H9 (cell line): ENCODE measurements around the gene ISX. TPM values are rescaled to one million over a fixed set of nuclear protein-coding genes. Genes with fewer than 3 reads are reported as not detected.

Source experiments
- DNase-seq: peaks from one replicate; pipeline ENCODE4 v3.0.0-alpha.2; 2017
- H2AFZ ChIP-seq: one replicate; pipeline ENCODE4 v1.6.1; 2013; ENCODE audit warnings: mild to moderate bottlenecking, low read length, control low read depth, moderate library complexity
- H2AK5ac ChIP-seq: 2 replicates; pipeline ENCODE4 v1.6.1; 2013; ENCODE audit warnings: low read length, control low read depth, mixed read lengths; ENCODE audit not compliant: insufficient read length
- H2BK120ac ChIP-seq: one replicate; pipeline ENCODE4 v1.6.1; 2013; ENCODE audit warnings: low read depth, mild to moderate bottlenecking, low read length, control low read depth, inconsistent platforms; ENCODE audit not compliant: poor library complexity, severe bottlenecking
- H2BK12ac ChIP-seq: 2 replicates; pipeline ENCODE4 v1.6.1; 2013; ENCODE audit warnings: low read length, control low read depth, mixed read lengths, low read depth; ENCODE audit not compliant: insufficient read length
- H2BK15ac ChIP-seq: 2 replicates; pipeline ENCODE4 v1.6.1; 2013; ENCODE audit warnings: low read depth, low read length, control low read depth
- H2BK20ac ChIP-seq: one replicate; pipeline ENCODE4 v1.6.1; 2013; ENCODE audit warnings: low read depth, mild to moderate bottlenecking, low read length, control low read depth, inconsistent platforms; ENCODE audit not compliant: poor library complexity, severe bottlenecking
- H2BK5ac ChIP-seq: 2 replicates; pipeline ENCODE4 v1.6.1; 2013; ENCODE audit warnings: low read length, control low read depth, mixed read lengths; ENCODE audit not compliant: insufficient read length
- H3K14ac ChIP-seq: 2 replicates; pipeline ENCODE4 v1.6.1; 2013; ENCODE audit warnings: low read length, control low read depth; ENCODE audit not compliant: insufficient read depth
- H3K18ac ChIP-seq: 2 replicates; pipeline ENCODE4 v1.6.1; 2013; ENCODE audit warnings: low read depth, mild to moderate bottlenecking, mixed read lengths, low read length, control low read depth; ENCODE audit not compliant: insufficient read length
- H3K23ac ChIP-seq: 2 replicates; pipeline ENCODE4 v1.6.1; 2013; ENCODE audit warnings: low read length, control low read depth, mixed read lengths, low read depth; ENCODE audit not compliant: insufficient read length
- H3K23me2 ChIP-seq: 2 replicates; pipeline ENCODE4 v1.6.1; 2013; ENCODE audit warnings: low read depth, mild to moderate bottlenecking, mixed read lengths, low read length, control low read depth; ENCODE audit not compliant: insufficient read length, poor library complexity, severe bottlenecking
- H3K27ac ChIP-seq: 2 replicates; pipeline ENCODE4 v1.5.1; 2013; ENCODE audit warnings: low read length, control low read depth, mixed read lengths, low read depth; ENCODE audit not compliant: insufficient read length
- H3K27me3 ChIP-seq: 2 replicates; pipeline ENCODE4 v1.6.1; 2013; ENCODE audit warnings: low read length, control low read depth, inconsistent platforms; ENCODE audit not compliant: insufficient read depth
- H3K4ac ChIP-seq: 2 replicates; pipeline ENCODE4 v1.6.1; 2013; ENCODE audit warnings: low read depth, mild to moderate bottlenecking, control low read depth, inconsistent platforms, low read length, moderate library complexity
- H3K4me1 ChIP-seq: 2 replicates; pipeline ENCODE4 v1.6.1; 2013; ENCODE audit warnings: low read length, control low read depth, inconsistent platforms; ENCODE audit not compliant: insufficient read depth
- H3K4me2 ChIP-seq: 2 replicates; pipeline ENCODE4 v1.6.1; 2013; ENCODE audit warnings: low read length, control low read depth, mixed read lengths; ENCODE audit not compliant: insufficient read length, insufficient read depth
- H3K56ac ChIP-seq: 2 replicates; pipeline ENCODE4 v1.6.1; 2013; ENCODE audit warnings: low read depth, mild to moderate bottlenecking, mixed read lengths, low read length, control low read depth; ENCODE audit not compliant: insufficient read length
- H3K79me1 ChIP-seq: 2 replicates; pipeline ENCODE4 v1.6.1; 2013; ENCODE audit warnings: low read depth, mild to moderate bottlenecking, moderate library complexity, low read length, control low read depth, inconsistent platforms; ENCODE audit not compliant: insufficient read depth, poor library complexity, severe bottlenecking
- H3K79me2 ChIP-seq: 2 replicates; pipeline ENCODE4 v1.6.1; 2013; ENCODE audit warnings: low read length, control low read depth, inconsistent platforms; ENCODE audit not compliant: insufficient read depth
- H3K9ac ChIP-seq: 2 replicates; pipeline ENCODE4 v1.6.1; 2013; ENCODE audit warnings: low read length, control low read depth, mixed read lengths; ENCODE audit not compliant: insufficient read length; ENCODE audit errors: extremely low read depth
- H3K9me3 ChIP-seq: one replicate; pipeline ENCODE4 v1.6.1; 2013; ENCODE audit warnings: low read depth, low read length, inconsistent platforms; ENCODE audit not compliant: control insufficient read depth
- H3T11ph ChIP-seq: one replicate; pipeline ENCODE4 v1.6.1; 2013; ENCODE audit warnings: mild to moderate bottlenecking, low read length, control low read depth, inconsistent platforms
- H4K20me1 ChIP-seq: one replicate; pipeline ENCODE4 v1.6.1; 2013; ENCODE audit not compliant: control insufficient read depth, insufficient read length, insufficient read depth
- H4K5ac ChIP-seq: 2 replicates; pipeline ENCODE4 v1.6.1; 2013; ENCODE audit warnings: low read depth, mild to moderate bottlenecking, mixed read lengths, low read length, control low read depth; ENCODE audit not compliant: insufficient read length
- H4K8ac ChIP-seq: replicated peaks from 2 replicates; pipeline ENCODE4 v1.6.1; 2013; ENCODE audit warnings: low read length, control low read depth, mixed read lengths, low read depth; ENCODE audit not compliant: insufficient read length
- H4K91ac ChIP-seq: 2 replicates; pipeline ENCODE4 v1.6.1; 2013; ENCODE audit warnings: low read depth, mild to moderate bottlenecking, moderate library complexity, mixed read lengths, low read length, control low read depth; ENCODE audit not compliant: insufficient read length
- H3K27ac Mint-ChIP-seq, 3 experiments: 2 replicates in 2 of 3; 3 replicates in 1 of 3; pipeline ENCODE4 v1.8.0; 2020 to 2021; ENCODE audit warnings: mixed read lengths in 3 of 3, mild to moderate bottlenecking in 1 of 3, moderate library complexity in 1 of 3
- H3K27me3 Mint-ChIP-seq: 2 replicates; pipeline ENCODE4 v1.8.0; 2021; ENCODE audit warnings: low read depth, mild to moderate bottlenecking, moderate library complexity, mixed read lengths
- H3K36me3 Mint-ChIP-seq, 3 experiments: 2 replicates in 2 of 3; 3 replicates in 1 of 3; pipeline ENCODE4 v1.8.0; 2020 to 2021; ENCODE audit warnings: low read depth in 3 of 3, mixed read lengths in 3 of 3; ENCODE audit not compliant: insufficient read depth in 1 of 3
- H3K4me1 Mint-ChIP-seq, 2 experiments: 2 replicates each; pipeline ENCODE4 v1.8.0; 2020; ENCODE audit warnings: mixed read lengths in 2 of 2
- H3K4me3 Mint-ChIP-seq, 2 experiments: 2 replicates in 1 of 2; 3 replicates in 1 of 2; pipeline ENCODE4 v1.8.0; 2020 to 2021; ENCODE audit warnings: mild to moderate bottlenecking in 2 of 2, mixed read lengths in 2 of 2, moderate library complexity in 1 of 2
- H3K9me3 Mint-ChIP-seq, 2 experiments: 2 replicates in 1 of 2; 3 replicates in 1 of 2; pipeline ENCODE4 v1.8.0; 2020; ENCODE audit warnings: mild to moderate bottlenecking in 2 of 2, mixed read lengths in 2 of 2, moderate library complexity in 1 of 2
- CTCF ChIP-seq: fragments of 200-600 bp; sonication (generic); conservative IDR thresholded peaks from 3 replicates; pipeline ENCODE4 v1.8.0; 2021; ENCODE audit warnings: antibody characterized with exemption, mild to moderate bottlenecking
- WGBS: extraction: QIAGEN DNeasy Blood & Tissue Kit; methylation state at CpG from one replicate; pipeline ENCODE4 v1.1.7; 2013; ENCODE audit warnings: missing lambda C conversion rate, low lambda C conversion rate, mixed read lengths; ENCODE audit not compliant: insufficient read length; ENCODE audit errors: extremely low coverage; 5-methylcytosine and 5-hydroxymethylcytosine counted together
- total RNA-seq: library from RNA; stranded (reverse); gene quantifications from 2 replicates; pipeline ENCODE4 v1.2.1, GENCODE V29; 2021

ISX gene
- total RNA-seq, 1 experiment from 2014 or later = not detected

- H3K23ac ChIP-seq = no peak overlapping the region
- H4K91ac ChIP-seq = no peak overlapping the region
- no peaks in the 10 kb centered on the region for H3K79me1 ChIP-seq
- Mint-ChIP-seq H3K4me3 (no peak overlapping the region), H3K9me3 (peaks cover 4 to 6% of the 10 kb centered on the region in 2 experiments; a peak in 3 of 5 replicates), H3K27ac (no peak overlapping the region), H3K27me3 (peaks cover 16% of the 10 kb centered on the region), H3K4me1 (peaks cover 0 to 4% of the 10 kb centered on the region in 2 experiments; a peak in 1 of 4 replicates), H3K36me3 (no peaks in the 10 kb centered on the region; a peak in 1 of 7 replicates)
- H2BK15ac ChIP-seq = no peak overlapping the region
- no peaks in the 10 kb centered on the region for H3K9me3 ChIP-seq
- no peak overlapping the region for H2BK5ac ChIP-seq
- no peak overlapping the region for H4K8ac ChIP-seq
- no peak overlapping the region for H2BK120ac ChIP-seq
- H3K9ac ChIP-seq = no peak overlapping the region
- no peak overlapping the region for H2AK5ac ChIP-seq
- no peak overlapping the region for H3K14ac ChIP-seq
- no peak overlapping the region for H3K56ac ChIP-seq
- WGBS = no CpG with 5 or more reads among the region's 1 CpG
- no peak overlapping the region for H3K18ac ChIP-seq
- H3K79me2 ChIP-seq = no peaks in the 10 kb centered on the region
- no peaks in the 10 kb centered on the region for H4K20me1 ChIP-seq
- no peaks in the 10 kb centered on the region for H3K27me3 ChIP-seq
- no peak overlapping the region for H3K4me2 ChIP-seq
- no peak overlapping the region for H3K4ac ChIP-seq
- H2AFZ ChIP-seq = no peak overlapping the region
- DNase-seq = no peak
- no peak overlapping the region for H4K5ac ChIP-seq
- H3K23me2 ChIP-seq = no peaks in the 10 kb centered on the region
- H3K27ac ChIP-seq = no peak overlapping the region
- no peak overlapping the region for H2BK12ac ChIP-seq
- no peaks in the 10 kb centered on the region for H3K4me1 ChIP-seq
- no peak for TF ChIP-seq CTCF
- H2BK20ac ChIP-seq = no peak overlapping the region
- no peak overlapping the region for H3T11ph ChIP-seq
Observed at GRCh38 chr22:35057155-35057554, 8.8 kb upstream of the ISX start.
